HG03280 (cell line): ENCODE data around the gene CCDC171.
"Not testable (repeated sequence)": the region's sequence is repeated elsewhere in the genome, so short reads cannot be mapped to it uniquely, and the experiment has no call there.

Experiments used
- ATAC-seq: cut with Tn5 transposase; IDR thresholded peaks from one replicate; pipeline ENCODE4 v1.9.1; 2021; ENCODE audit warnings: mild to moderate bottlenecking, moderate library complexity; ENCODE audit not compliant: unreplicated experiment

CCDC171 gene

DNA sequence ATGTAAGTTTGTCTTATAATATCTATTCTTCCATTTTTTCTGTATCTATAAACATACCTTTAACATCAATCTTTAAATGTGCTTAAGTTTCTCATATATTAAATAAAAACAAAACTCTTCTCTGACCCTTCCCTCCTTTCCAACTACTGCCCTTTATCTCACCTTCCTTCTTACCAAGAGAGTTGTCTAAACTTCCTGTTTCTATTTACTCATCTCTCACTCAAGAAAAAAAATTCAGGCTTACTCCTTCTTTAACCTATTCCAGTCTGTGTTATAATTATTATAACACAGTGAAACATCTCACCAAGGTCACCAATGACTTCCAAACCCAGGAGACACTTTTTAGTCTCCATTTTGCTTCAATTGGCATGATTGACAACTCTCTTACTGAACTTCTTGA, 140.9 kb downstream of the CCDC171 start:
- no peak for ATAC-seq

DNA sequence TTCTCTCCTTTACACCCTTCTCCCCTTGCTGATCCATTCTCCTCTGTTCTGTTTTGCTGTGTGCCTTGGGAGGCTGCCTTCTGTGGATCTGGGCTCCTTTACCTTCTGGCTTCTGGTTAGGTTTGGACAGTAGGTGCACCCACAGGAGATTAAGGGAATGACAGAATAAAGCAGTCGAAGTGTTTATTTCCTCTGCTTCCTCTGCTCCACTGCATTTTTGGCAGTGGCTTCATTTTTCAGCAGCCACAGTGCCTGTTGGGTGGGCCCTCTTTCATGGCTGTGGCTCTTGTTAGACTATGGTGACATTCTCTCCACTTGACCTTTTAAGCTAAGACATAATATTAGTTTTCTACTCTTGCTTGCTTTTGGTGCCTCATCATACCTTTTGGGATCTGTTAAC, 144.1 kb downstream of the CCDC171 start:
- no peak for ATAC-seq

DNA sequence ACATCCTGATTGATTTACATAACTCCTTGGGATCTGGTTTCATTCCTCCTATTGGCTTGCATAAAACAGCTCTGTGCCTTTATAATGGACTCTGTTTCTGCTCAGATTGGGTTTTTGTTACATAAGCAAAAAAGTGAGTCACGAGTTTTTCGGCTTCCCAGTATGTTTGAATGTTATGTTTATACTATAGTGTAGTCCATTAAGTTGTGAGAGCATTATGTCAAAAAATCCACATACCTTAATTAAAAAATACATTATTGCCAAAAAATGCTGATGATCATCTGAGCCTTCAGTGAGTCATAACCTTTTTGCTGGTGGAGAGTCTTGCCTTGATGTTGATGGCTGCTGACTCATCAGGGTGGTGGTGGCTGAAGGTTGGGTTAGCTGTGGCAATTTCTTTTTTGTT, 144.6 kb downstream of the CCDC171 start:
- ATAC-seq, result no peak

GRCh38 chr9:15699876-15700559, 147.2 kb downstream of the CCDC171 start:
- not testable (repeated sequence) for ATAC-seq

DNA sequence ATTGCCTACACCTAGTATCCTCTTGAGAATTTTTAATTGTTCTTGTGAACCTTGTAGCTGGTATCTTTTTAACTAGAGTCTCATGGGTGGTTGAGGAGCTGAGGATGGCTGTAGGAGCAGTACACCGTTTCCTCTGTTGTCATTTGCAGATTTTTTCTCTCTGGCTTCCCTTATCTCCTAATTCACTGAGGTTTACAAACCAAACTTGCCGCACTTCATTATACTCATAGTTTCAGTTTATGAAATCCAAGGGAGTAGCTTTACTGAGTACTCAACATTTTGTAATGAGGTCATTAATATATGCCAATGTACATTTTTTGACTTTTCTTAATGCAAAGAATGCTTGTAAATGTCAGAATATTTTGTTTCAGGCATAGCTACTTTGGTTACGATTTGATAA, 154.2 kb downstream of the CCDC171 start:
- ATAC-seq, result no peak

DNA sequence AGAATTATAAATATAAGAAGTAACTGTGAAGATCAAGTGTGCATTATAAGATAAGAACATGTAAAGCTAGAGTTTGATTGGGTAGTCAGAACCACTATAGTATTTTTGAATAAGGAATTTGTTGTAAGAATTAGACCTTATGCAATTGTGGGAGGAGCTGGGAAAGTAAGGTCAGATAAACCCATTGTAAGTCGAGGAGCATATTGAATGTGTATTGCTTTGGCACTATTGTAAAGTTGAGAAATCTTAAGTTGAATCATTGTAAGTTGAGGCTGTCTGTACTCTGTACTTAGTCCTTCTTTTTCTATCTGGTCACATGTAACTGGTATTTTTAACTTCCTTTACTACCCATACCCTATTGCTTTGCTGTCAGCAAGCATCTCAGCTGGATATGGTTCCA, 158.7 kb downstream of the CCDC171 start:
- ATAC-seq, result no peak

DNA sequence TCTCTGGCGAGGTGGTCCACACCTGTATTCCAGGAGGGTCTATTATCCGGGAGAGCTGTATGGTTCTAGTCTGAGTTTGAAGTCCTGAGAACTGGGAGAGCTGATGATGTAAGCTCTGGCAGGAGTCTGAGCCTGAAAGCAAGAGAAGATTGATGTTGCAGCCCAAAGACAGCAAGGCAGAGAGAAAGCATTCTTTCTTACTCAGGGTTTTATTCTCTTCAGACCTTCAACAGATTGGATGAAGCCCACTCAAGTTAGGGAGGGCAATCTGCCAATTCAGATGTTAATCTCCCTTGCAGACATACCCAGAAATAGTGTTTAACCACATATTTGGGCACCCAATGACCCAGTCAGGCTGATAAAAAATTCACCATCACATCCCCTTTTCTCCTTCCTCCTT, 159.1 kb downstream of the CCDC171 start:
- ATAC-seq, result no peak

DNA sequence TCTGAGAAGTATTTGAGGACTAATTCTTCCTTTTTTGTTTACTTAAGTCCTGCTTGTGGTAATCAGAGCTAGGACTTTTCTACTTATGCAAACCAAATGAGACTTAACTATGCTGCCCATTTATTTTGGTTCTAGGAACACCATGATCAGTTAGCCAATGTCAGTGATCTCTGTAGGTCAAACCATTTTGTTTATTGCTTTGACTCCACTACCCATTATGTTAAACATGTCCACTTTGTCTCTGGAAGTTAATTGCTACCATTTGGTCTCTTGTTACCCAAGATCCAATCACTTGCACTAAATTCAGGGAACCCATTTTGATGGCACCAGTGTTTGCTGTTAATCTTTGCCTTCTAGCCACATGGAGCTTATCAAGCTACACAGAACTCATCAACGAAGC, 161.9 kb downstream of the CCDC171 start:
- ATAC-seq, result no peak

DNA sequence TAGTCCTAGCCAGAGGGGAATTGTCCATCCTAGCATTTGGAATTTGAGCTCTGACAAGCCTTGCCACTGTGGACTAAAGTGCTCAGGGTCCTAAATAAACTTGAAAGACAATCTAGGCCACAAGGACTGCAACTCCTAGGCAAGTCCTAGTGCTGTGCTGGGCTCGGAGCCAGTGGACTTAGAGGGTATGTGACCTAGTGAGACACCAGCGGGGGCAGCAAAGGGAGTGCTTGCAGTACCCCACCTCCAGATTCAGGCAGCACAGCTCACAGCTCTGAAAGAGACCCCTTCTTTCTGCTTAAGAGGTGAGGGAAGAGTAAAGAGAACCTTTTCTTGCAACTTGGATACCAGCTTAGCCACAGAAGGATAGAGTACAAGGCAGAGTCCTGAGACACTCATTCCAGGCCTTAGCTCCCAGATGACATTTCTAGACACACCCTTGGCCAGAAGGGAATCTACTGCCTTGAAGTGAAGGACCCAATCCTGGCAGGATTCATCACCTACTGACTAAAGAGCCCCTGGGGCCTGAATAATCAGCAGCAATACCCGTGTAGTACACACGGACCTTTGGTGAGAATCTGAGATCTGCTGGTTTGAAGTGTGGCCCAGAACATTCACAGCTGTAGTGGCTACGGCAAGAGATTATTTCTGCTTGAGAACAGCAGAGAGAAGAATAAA, 164.6 kb downstream of the CCDC171 start:
- no peak for ATAC-seq

DNA sequence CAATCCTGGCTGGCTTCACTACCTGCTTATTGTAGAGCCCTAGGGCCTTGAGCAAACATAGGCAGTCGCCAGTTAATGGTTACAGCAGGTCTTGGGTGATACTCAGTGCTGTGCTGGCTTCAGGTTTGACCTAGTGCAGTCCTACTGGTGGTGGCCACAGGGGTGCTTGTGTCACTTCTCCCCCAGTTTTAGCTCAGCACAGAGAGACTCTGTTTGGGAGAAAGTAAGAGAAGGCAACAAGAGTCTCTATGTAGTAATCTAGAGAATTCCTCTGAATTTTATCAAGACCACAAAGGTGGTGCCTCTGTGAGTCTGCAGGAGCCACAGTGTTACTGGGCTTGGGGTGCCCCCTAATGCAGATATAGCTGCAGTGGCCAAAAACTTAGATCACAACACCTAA, 165.6 kb downstream of the CCDC171 start:
- no peak for ATAC-seq

DNA sequence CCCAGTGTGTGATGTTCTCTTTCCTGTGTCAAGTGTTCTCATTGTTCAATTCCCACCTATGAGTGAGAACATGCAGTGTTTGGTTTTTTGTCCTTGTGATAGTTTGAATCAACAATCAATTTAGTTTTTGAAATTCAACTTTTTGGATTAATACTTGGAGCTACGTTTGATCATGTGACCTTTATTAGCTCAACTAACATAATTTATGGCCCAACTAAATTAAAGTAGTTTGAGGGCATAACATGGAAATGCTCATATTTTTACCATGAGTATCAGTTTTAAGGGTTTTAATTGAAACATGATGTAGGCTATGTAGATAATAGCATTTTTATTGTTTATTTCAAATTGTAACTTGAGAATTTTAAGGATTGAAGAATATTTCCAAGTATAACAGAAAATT, 168.0 kb downstream of the CCDC171 start:
- ATAC-seq, result no peak

GRCh38 chr9:15722888-15723287, 170.0 kb downstream of the CCDC171 start:
- ATAC-seq, result no peak

DNA sequence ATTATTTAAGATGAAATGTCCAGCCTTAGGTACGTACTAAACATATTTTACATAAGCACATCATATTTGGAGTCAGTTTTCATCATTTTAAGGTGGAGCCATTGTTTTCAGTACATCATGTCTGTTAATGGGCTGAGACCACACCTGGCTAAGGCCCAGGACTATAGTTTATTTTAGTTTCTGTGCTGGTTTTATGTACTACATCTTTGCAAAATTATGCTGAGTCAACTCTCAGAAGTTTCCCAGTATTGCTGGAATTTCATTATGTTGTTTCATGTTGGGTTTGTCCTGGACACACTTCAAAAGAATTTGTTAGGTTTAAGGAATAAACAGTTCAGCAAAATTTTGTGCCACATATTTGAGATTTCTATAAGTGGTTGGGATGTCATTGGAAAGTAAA, 171.2 kb downstream of the CCDC171 start:
- ATAC-seq, result no peak

GRCh38 chr9:15724612-15725011, 171.8 kb downstream of the CCDC171 start:
- ATAC-seq, result no peak

DNA sequence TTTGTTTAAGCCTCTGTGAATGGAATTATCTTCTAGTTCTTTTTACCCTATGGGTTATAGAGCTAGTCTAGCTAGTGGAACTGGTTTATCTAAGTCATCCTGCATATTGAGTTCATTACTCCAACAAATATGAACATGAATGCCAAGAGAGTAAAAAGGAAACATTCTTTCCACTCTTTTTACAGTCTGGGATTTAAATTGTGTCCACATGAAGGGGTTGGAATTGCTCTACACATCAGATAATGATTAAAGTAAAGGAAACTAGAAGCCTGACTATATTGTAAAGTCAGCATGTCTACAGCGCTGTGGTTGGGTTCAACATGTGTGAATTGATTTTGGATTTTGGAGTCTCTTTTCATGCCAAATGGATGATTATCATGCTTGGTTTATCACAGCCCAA, 173.1 kb downstream of the CCDC171 start:
- ATAC-seq, result no peak

- ATAC-seq, result no peak
Measured at GRCh38 chr9:15729507-15729906, 176.7 kb downstream of the CCDC171 start.

- ATAC-seq, result no peak
Measured at GRCh38 chr9:15735083-15735857, 182.4 kb downstream of the CCDC171 start.

DNA sequence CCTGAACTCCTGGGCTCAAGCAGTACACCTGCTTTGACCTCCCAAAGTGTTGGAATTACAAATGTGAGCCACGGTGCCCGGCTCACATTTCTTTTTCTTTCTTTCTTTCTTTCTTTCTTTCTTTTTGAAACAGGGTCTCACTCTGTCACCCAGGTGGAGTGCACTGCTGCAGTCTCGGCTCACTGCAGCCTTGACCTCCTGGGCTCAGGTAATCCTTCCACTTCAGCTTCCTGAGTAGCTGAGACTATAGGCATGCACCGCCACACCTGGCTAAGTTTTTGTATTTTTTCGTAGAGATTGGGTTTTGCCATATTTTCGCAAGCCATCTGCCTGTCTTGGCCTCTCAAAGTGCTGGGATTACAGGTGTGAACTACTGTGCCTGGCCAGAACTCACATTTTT, 183.7 kb downstream of the CCDC171 start:
- no peak for ATAC-seq

- ATAC-seq, result no peak
Measured at GRCh38 chr9:15738011-15738410, 185.2 kb downstream of the CCDC171 start.

DNA sequence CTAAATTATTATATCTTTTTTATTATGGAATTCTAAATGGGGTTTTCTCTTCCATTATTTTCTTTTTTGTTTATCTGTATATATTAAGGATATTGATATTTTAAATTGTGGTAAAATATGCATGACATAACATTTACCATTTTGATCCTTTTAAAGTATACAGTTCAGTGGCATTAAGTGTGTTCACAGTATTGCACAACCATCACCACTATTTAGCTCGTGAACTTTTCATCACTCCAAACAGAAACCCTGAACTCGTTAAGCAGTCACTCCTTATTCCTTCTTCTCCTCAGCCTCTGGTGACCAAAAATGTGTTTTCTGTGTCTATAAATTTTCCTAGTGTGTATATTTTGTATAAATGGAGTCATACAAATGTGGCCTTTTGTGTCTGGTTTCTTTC, 188.2 kb downstream of the CCDC171 start:
- ATAC-seq, result no peak

DNA sequence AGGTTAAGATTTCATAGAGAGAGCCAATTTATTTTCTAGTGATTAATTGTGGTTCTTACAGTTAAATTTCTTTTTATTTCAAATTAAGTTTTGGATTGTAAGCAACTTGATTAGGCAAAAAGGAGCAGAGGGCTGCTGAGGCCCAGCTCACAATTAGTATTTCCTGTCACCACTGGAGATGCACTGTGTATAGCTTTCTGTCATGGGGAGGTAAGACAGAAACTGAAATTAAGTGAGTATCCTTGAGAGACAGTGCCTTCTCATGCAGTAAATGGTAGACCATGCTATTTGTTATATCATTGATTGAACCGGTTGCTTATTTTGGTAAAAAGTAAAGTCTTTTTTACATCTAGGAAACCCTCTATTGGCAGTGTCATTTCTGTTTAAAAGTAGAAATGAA, 190.7 kb downstream of the CCDC171 start:
- peak; percentile 81 for ATAC-seq

DNA sequence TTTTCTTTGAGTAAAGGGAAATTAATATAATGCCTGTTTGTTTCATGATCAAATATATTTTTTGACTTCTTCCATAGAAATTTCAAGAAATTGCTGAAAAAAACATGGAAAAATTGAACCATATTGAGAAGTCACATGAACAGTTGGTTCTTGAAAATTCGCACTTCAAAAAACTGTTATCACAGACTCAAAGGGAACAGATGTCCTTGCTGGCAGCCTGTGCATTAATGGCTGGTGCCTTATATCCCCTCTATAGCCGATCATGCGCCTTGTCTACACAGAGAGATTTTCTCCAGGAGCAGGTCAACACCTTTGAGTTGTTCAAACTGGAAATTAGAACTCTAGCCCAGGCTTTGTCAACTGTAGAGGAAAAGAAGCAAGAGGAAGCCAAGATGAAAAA, 191.4 kb downstream of the CCDC171 start:
- ATAC-seq, result no peak
